ENCODE data around the gene INTS11. TPM values are rescaled to one million over a fixed set of nuclear protein-coding genes. Genes with fewer than 3 reads are reported as not detected.

Gene INTS11
- total and polyA plus RNA-seq, 2 of the 8 experiments (the other 6 are each of a cell fraction or from before 2014, with no cell fraction given): 113 to 243 TPM

DNA sequence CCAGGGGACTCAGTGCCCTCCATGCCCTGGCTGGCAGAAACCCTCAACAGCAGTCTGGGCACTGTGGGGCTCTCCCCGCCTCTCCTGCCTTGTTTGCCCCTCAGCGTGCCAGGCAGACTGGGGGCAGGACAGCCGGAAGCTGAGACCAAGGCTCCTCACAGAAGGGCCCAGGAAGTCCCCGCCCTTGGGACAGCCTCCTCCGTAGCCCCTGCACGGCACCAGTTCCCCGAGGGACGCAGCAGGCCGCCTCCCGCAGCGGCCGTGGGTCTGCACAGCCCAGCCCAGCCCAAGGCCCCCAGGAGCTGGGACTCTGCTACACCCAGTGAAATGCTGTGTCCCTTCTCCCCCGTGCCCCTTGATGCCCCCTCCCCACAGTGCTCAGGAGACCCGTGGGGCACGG is 3.8 kb upstream of the INTS11 start:
- H3K79me2 ChIP-seq (ENCODE audit: control insufficient read depth in 1 of 2, insufficient read depth in 2 of 2, low read length in 2 of 2): peaks cover 3 to 16% of the 10 kb centered on the region in 2 experiments; a peak in 3 of 4 replicates
- no peak overlapping the region for H3K9ac ChIP-seq (replicated peaks in 1 of 4; ENCODE audit: extremely low read depth in 1 of 4, low read depth in 3 of 4, low read length in 3 of 4)
- H3K36me3 ChIP-seq (ENCODE audit: control insufficient read depth in 2 of 4, insufficient read depth in 4 of 4, low read length in 3 of 4): peaks cover 0 to 3% (median 0%) of the 10 kb centered on the region in 4 experiments; a peak in 1 of 8 replicates
- H3K9me3 ChIP-seq (ENCODE audit: insufficient read depth in 2 of 2, low read depth in 1 of 2, low read length in 1 of 2): peaks cover 0 to 6% of the 10 kb centered on the region in 2 experiments; a peak in 2 of 4 replicates
- H3K4me1 ChIP-seq (replicated peaks in 1 of 4; ENCODE audit: control insufficient read depth in 3 of 4, insufficient read depth in 4 of 4, low read length in 3 of 4): peaks cover 0 to 8% (median 3%) of the 10 kb centered on the region in 4 experiments; a peak in 5 of 7 replicates
- H2BK20ac ChIP-seq (ENCODE audit: low read length): no peak overlapping the region
- no peak overlapping the region for H4K91ac ChIP-seq (replicated peaks; ENCODE audit: insufficient read length, low read length)
- H3K4me2 ChIP-seq (ENCODE audit: insufficient read depth in 1 of 2, low read depth in 2 of 2, low read length in 2 of 2): no peak overlapping the region
- H3K18ac ChIP-seq (ENCODE audit: extremely low read depth, low read length): no peak overlapping the region
- peaks cover 3 to 26% of the 10 kb centered on the region in 2 experiments for H4K20me1 ChIP-seq (replicated peaks in 1 of 2; ENCODE audit: control insufficient read depth in 1 of 2, insufficient read depth in 2 of 2, low read length in 2 of 2)
- H4K8ac ChIP-seq (ENCODE audit: extremely low read depth, insufficient read depth, low read length): no peak overlapping the region
- ChIA-PET CTCF (ENCODE audit: partially characterized antibody) (interaction anchor here (0.5 kb wide), 1 partner anchor 340 kb away, joined by 3 read pairs; no protein-coding TSS in a partner anchor), POLR2A (ENCODE audit: partially characterized antibody) (interaction anchor here (0.6 to 1.4 kb wide), 4 partner anchors 8 to 32 kb away, joined by 3 to 4 read pairs (median 4); no protein-coding TSS in a partner anchor)
- no peak overlapping the region for H2BK5ac ChIP-seq (ENCODE audit: low read depth, low read length)
- no peak overlapping the region for H4K5ac ChIP-seq (ENCODE audit: insufficient read length, low read depth, low read length)
- 100% methylated on average over 6 of the region's 15 CpGs; no CpG with 5 or more reads in 1 of the 2 experiments for WGBS, 2 experiments (ENCODE audit: extremely low coverage in 1 of 2, insufficient coverage in 1 of 2, insufficient read length in 1 of 2, insufficient replicate concordance in 2 of 2, low coverage in 1 of 2, low lambda C conversion rate in 2 of 2, missing lambda C conversion rate in 1 of 2)
- no peak overlapping the region for H2BK120ac ChIP-seq (replicated peaks; ENCODE audit: low read depth, low read length)
- DNase-seq (ENCODE audit: low read depth in 1 of 2, low spot score in 2 of 2): no peak
- no peak overlapping the region for H3K56ac ChIP-seq (replicated peaks; ENCODE audit: insufficient read length, low read depth, low read length)
- TF ChIP-seq POLR2AphosphoS5 (IDR thresholded peaks at IDR 0.05; ENCODE audit: low read depth, low read length): no peak
- TF ChIP-seq CHD1 (IDR thresholded peaks at IDR 0.05; ENCODE audit: low read depth, low read length): no peak
- no peak for TF ChIP-seq PHF8 (conservative IDR thresholded peaks at IDR 0.05; ENCODE audit: low read depth, low read length)
- TF ChIP-seq EGR1 (IDR thresholded peaks at IDR 0.05; ENCODE audit: borderline replicate concordance, low read depth, low read length): no peak
- no peak for TF ChIP-seq JUN (IDR thresholded peaks at IDR 0.05; ENCODE audit: low read depth, low read length)
- TF ChIP-seq, protein P1, sequence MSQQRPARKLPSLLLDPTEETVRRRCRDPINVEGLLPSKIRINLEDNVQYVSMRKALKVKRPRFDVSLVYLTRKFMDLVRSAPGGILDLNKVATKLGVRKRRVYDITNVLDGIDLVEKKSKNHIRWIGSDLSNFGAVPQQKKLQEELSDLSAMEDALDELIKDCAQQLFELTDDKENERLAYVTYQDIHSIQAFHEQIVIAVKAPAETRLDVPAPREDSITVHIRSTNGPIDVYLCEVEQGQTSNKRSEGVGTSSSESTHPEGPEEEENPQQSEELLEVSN (IDR thresholded peaks at IDR 0.05): no peak
- no peak for TF ChIP-seq SIRT6 (IDR thresholded peaks at IDR 0.05; ENCODE audit: low read length)
- TF ChIP-seq SAP30 (IDR thresholded peaks at IDR 0.05; ENCODE audit: insufficient read depth, insufficient replicate concordance, low read length): no peak
- no peak for TF ChIP-seq SP4 (IDR thresholded peaks at IDR 0.05; ENCODE audit: low read length)
- no peak for TF ChIP-seq JUND (IDR thresholded peaks at IDR 0.05; ENCODE audit: low read length)
- no peak overlapping the region for H3K4ac ChIP-seq (replicated peaks; ENCODE audit: insufficient read length, low read depth, low read length)
- H3K27me3 ChIP-seq (replicated peaks in 1 of 4; ENCODE audit: control insufficient read depth in 3 of 4, extremely low read depth in 1 of 4, insufficient read depth in 3 of 4, low read length in 3 of 4): no peaks in the 10 kb centered on the region; a peak in 1 of 7 replicates
- no peak overlapping the region for H3K23ac ChIP-seq (ENCODE audit: insufficient read length)
- H2AFZ ChIP-seq (ENCODE audit: low read length): no peak overlapping the region
- H3K14ac ChIP-seq (ENCODE audit: insufficient read length): no peak overlapping the region
- no peak for FAIRE-seq
- H3K23me2 ChIP-seq (ENCODE audit: low read depth, low read length): peaks cover 9% of the 10 kb centered on the region
- no peak overlapping the region for H3K4me3 ChIP-seq (ENCODE audit: extremely low read depth in 1 of 4, insufficient read depth in 2 of 4, low read depth in 3 of 4, low read length in 4 of 4)
- H2AK5ac ChIP-seq (ENCODE audit: low read depth, low read length): no peak overlapping the region
- no peak overlapping the region for H2BK12ac ChIP-seq (ENCODE audit: low read depth, low read length)
- no peak overlapping the region for H2BK15ac ChIP-seq (ENCODE audit: low read length)
- no peak overlapping the region for H3K27ac ChIP-seq (ENCODE audit: low read depth, low read length)
- peaks cover 13% of the 10 kb centered on the region for H3K79me1 ChIP-seq (ENCODE audit: low read depth, low read length)

Data from H1 (cell line).